Ammon's horn (tissue), 1 donor: ENCODE results near the gene INSYN1.

Source experiments
- DNase-seq: peaks from one replicate; pipeline ENCODE4 v3.0.0-alpha.2; 2016; ENCODE audit warnings: low spot score

The INSYN1 gene

DNA sequence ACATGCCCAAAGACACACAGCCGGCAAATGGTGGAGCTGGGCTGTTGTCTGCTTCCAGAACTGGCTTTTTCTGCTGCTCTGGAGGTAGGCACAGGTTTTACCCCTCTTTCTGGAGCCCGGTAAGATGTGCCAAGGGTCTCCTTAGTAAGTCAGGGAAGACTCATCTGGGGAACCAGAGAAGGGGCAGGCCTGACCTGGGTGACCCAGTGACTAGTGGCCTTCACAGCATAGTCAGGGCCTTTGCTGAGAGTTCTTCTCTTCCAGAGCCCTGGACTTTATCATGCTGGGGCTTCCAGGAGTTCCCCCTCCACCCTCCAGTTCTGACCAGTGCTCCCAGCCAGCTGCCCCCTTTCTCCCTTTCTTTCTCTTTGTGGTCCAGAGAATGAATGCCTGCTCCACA lies 65.8 kb downstream of the INSYN1 start:
- DNase-seq, result no peak

- DNase-seq, result no peak
Measured at GRCh38 chr15:73686781-73687256, 66.3 kb downstream of the INSYN1 start.

- DNase-seq, result no peak
Measured at GRCh38 chr15:73685981-73686380, 67.2 kb downstream of the INSYN1 start.
